Measurements from ENCODE around the gene A2ML1. TPM values are rescaled to one million over a fixed set of nuclear protein-coding genes. Genes with fewer than 3 reads are reported as not detected.
"Not testable (repeated sequence)": the region's sequence is repeated elsewhere in the genome, so short reads cannot be mapped to it uniquely, and the experiment has no call there.

The A2ML1 gene
- total and polyA plus RNA-seq, 8 donors = under 0.01 to 92.0 (median 1.1) TPM; not detected in 4

GRCh38 chr12:8793226-8793625, 29.2 kb upstream of the A2ML1 start:
- DNase-seq; H3K27ac ChIP-seq; H3K4me1 ChIP-seq; H3K27me3 ChIP-seq; intact Hi-C loops (cut with DNase I; ENCODE audit: low total_unique reads); H3K4me3 ChIP-seq; H3K36me3 ChIP-seq; H3K9me3 ChIP-seq: not testable (repeated sequence)
- 73 to 90% (median 84%) methylated on average over 4 of the region's 4 CpGs for WGBS, 5 donors

- H3K9me3 ChIP-seq; H3K27ac ChIP-seq; DNase-seq; H3K27me3 ChIP-seq; H3K4me1 ChIP-seq; intact Hi-C loops (cut with DNase I; ENCODE audit: low total_unique reads); H3K36me3 ChIP-seq; H3K4me3 ChIP-seq: not testable (repeated sequence)
- WGBS, 5 donors = 92 to 99% (median 97%) methylated on average over 6 to 21 of the region's 21 CpGs
Observed at GRCh38 chr12:8794611-8795010, 27.8 kb upstream of the A2ML1 start.

- no peak overlapping the region for H3K27ac ChIP-seq
- no peaks in the 10 kb centered on the region for H3K27me3 ChIP-seq
- peaks cover 0 to 6% (median 0%) of the 10 kb centered on the region in 4 donors for H3K9me3 ChIP-seq
- WGBS, 5 donors = 60 to 77% (median 72%) methylated on average over 5 of the region's 5 CpGs
- no peaks in the 10 kb centered on the region for H3K36me3 ChIP-seq
- H3K4me3 ChIP-seq = no peak overlapping the region
- no peak for TF ChIP-seq POLR2A (IDR thresholded peaks at IDR 0.05)
- no peak for TF ChIP-seq EP300 (IDR thresholded peaks at IDR 0.05)
- TF ChIP-seq CTCF (IDR thresholded peaks at IDR 0.05) = no peak
- TF ChIP-seq POLR2AphosphoS5 (IDR thresholded peaks at IDR 0.05) = no peak
- no peak for DNase-seq
- H3K4me1 ChIP-seq = no peaks in the 10 kb centered on the region
- intact Hi-C loops (cut with DNase I; ENCODE audit: low total_unique reads) = no loop called here
Observed at GRCh38 chr12:8796831-8797626, 25.4 kb upstream of the A2ML1 start.

- WGBS, 5 donors = 89 to 96% (median 92%) methylated on average over 3 of the region's 3 CpGs
- H3K4me3 ChIP-seq; intact Hi-C loops (cut with DNase I; ENCODE audit: low total_unique reads): not testable (repeated sequence)
Observed at GRCh38 chr12:8801213-8801612, 21.2 kb upstream of the A2ML1 start.

GRCh38 chr12:8804833-8805232, 17.6 kb upstream of the A2ML1 start:
- intact Hi-C loops (cut with DNase I; ENCODE audit: low total_unique reads); H3K4me3 ChIP-seq; H3K4me1 ChIP-seq; H3K27me3 ChIP-seq; H3K36me3 ChIP-seq; H3K9me3 ChIP-seq; DNase-seq; H3K27ac ChIP-seq: not testable (repeated sequence)
- WGBS, 5 donors = 35 to 72% (median 60%) methylated on average over 3 of the region's 3 CpGs

More at GRCh38 chr12:8801213-8801612, 21.2 kb upstream of the A2ML1 start:
- H3K36me3 ChIP-seq, H3K27ac ChIP-seq, H3K27me3 ChIP-seq, DNase-seq, H3K4me1 ChIP-seq, H3K9me3 ChIP-seq: not testable (repeated sequence)

GRCh38 chr12:8805487-8805886, 16.9 kb upstream of the A2ML1 start:
- H3K27ac ChIP-seq; DNase-seq; H3K36me3 ChIP-seq; H3K9me3 ChIP-seq; intact Hi-C loops (cut with DNase I; ENCODE audit: low total_unique reads); H3K4me1 ChIP-seq; H3K27me3 ChIP-seq; H3K4me3 ChIP-seq: not testable (repeated sequence)
- 62 to 88% (median 75%) methylated on average over 11 of the region's 11 CpGs for WGBS, 5 donors

- H3K4me1 ChIP-seq; DNase-seq; H3K36me3 ChIP-seq; H3K27ac ChIP-seq; H3K4me3 ChIP-seq; H3K9me3 ChIP-seq; intact Hi-C loops (cut with DNase I; ENCODE audit: low total_unique reads); H3K27me3 ChIP-seq: not testable (repeated sequence)
- 80 to 91% (median 89%) methylated on average over 5 to 11 of the region's 11 CpGs for WGBS, 5 donors
Observed at GRCh38 chr12:8807084-8807483, 15.3 kb upstream of the A2ML1 start.

- H3K4me1 ChIP-seq; H3K27me3 ChIP-seq; intact Hi-C loops (cut with DNase I; ENCODE audit: low total_unique reads); H3K9me3 ChIP-seq; H3K27ac ChIP-seq; H3K4me3 ChIP-seq; H3K36me3 ChIP-seq; DNase-seq: not testable (repeated sequence)
- WGBS, 5 donors = 77 to 86% (median 83%) methylated on average over 7 of the region's 7 CpGs
Observed at GRCh38 chr12:8810112-8810511, 12.3 kb upstream of the A2ML1 start.
